Activated naive CD8-positive, alpha-beta T cell treated with anti-CD3 and anti-CD28 coated beads, Interleukin-2, amount 50 U/mL, for 16 hours (primary cell): ENCODE results near the gene RCAN2.
"Not testable (repeated sequence)": the region's sequence is repeated elsewhere in the genome, so short reads cannot be mapped to it uniquely, and the experiment has no call there.

ENCODE experiments used
- DNase-seq: peaks from one replicate; pipeline ENCODE4 v3.0.0-alpha.2; 2020; ENCODE audit warnings: low read depth, low spot score

The RCAN2 gene

GRCh38 chr6:46390153-46390876, 100.9 kb downstream of the RCAN2 start:
- DNase-seq = no peak

GRCh38 chr6:46387728-46388127, 103.5 kb downstream of the RCAN2 start:
- not testable (repeated sequence) for DNase-seq

GRCh38 chr6:46381579-46381978, 109.7 kb downstream of the RCAN2 start:
- DNase-seq = no peak

- DNase-seq = no peak
Measured at GRCh38 chr6:46381057-46381456, 110.2 kb downstream of the RCAN2 start.

GRCh38 chr6:46380152-46380807, 111.0 kb downstream of the RCAN2 start:
- DNase-seq = no peak

- no peak for DNase-seq
Measured at GRCh38 chr6:46378882-46379416, 112.3 kb downstream of the RCAN2 start.

GRCh38 chr6:46378161-46378881, 112.9 kb downstream of the RCAN2 start:
- no peak for DNase-seq

- DNase-seq = no peak
Measured at GRCh38 chr6:46377209-46377608, 114.0 kb downstream of the RCAN2 start.

GRCh38 chr6:46376562-46377061, 114.6 kb downstream of the RCAN2 start:
- no peak for DNase-seq

- DNase-seq = no peak
Measured at GRCh38 chr6:46370622-46371021, 120.6 kb downstream of the RCAN2 start.

GRCh38 chr6:46368169-46368536, 123.1 kb downstream of the RCAN2 start:
- no peak for DNase-seq

GRCh38 chr6:46367354-46368168, 123.7 kb downstream of the RCAN2 start:
- DNase-seq = no peak

GRCh38 chr6:46366190-46366900, 124.9 kb downstream of the RCAN2 start:
- DNase-seq = no peak

GRCh38 chr6:46357591-46357990, 133.7 kb downstream of the RCAN2 start:
- no peak for DNase-seq

- no peak for DNase-seq
Measured at GRCh38 chr6:46356543-46356942, 134.7 kb downstream of the RCAN2 start.

- no peak for DNase-seq
Measured at GRCh38 chr6:46353528-46353927, 137.7 kb downstream of the RCAN2 start.

GRCh38 chr6:46352541-46353268, 138.5 kb downstream of the RCAN2 start:
- DNase-seq = no peak

GRCh38 chr6:46350714-46351113, 140.5 kb downstream of the RCAN2 start:
- DNase-seq = no peak

- no peak for DNase-seq
Measured at GRCh38 chr6:46347669-46348068, 143.6 kb downstream of the RCAN2 start.

GRCh38 chr6:46340246-46340645, 151.0 kb downstream of the RCAN2 start:
- DNase-seq = no peak
